ENCODE results near the gene ATP9B.

The ATP9B gene

DNA sequence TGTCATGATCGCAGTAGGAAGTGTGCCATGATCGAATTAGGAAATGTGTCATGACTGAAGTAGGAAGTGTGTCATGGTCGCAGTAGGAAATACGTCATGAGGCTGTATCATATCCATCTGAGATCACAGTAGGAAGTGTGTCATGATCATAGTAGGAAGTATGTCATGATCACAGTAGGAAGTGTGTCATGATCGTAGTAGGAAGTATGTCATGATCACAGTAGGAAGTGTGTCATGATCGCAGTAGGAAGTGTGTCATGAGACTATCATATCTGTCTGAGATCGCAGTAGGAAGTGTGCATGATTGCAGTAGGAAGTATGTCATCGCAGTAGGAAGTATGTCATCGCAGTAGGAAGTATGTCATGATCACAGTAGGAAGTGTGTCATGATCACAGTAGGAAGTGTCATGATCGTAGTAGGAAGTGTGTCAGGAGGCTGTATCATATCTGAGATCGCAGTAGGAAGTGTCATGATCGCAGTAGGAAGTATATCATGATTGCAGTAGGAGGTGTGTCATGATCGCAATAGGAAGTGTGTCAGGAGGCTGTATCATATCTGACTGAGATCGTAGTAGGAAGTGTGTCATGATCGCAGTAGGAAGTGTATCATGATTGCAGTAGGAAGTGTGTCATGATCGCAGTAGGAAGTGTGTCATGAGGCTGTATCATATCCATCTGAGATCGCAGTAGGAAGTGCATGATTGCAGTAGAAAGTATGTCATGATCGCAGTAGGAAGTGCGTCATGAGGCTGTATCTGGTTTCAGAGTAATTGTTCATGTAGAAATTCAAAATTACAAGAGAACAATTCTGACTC, 270.1 kb downstream of the ATP9B start:
- no peak overlapping the region for H3K4me3 ChIP-seq (replicated peaks; ENCODE audit: low read depth, low read length)
- DNase-seq (ENCODE audit: extremely low read depth, low read depth) = no peak
- TF ChIP-seq CTCF (IDR thresholded peaks at IDR 0.05; ENCODE audit: low read depth, low read length, missing control alignments) = no peak

DNA sequence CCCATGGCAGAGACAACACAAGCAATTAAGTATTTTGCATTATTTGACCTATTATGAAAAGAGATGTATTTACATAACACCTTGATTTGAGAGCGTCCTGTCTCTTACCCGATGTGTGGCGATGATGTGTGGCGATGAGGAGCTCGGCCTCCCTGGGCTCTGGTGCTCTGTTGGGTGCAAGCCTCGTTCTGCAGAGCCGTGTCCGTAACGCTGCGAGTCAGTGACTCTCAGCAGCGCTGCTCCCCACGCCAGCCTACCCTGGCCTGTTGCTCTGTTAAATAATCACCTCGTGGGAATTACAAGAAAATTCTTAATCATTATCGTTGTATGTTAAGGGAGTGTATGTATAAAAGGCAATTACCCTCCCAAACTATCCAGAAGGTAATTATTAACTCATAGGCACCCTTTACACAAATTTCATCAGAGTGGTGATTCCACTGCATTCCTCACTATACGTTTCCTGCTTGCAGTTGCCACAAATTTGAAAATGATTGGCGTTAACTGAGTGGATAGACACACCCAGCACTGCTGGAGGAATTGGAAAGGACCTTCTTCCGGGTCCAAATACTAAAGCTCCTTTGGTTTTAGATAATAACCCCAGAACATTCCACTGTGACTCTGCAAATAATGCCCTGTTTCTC, 274.5 kb downstream of the ATP9B start:
- H3K4me3 ChIP-seq (replicated peaks; ENCODE audit: low read depth, low read length) = no peak overlapping the region
- no peak for DNase-seq (ENCODE audit: extremely low read depth, low read depth)
- TF ChIP-seq CTCF (IDR thresholded peaks at IDR 0.05; ENCODE audit: low read depth, low read length, missing control alignments) = no peak

- DNase-seq (ENCODE audit: extremely low read depth, low read depth) = no peak
- no peak for TF ChIP-seq CTCF (IDR thresholded peaks at IDR 0.05; ENCODE audit: low read depth, low read length, missing control alignments)
- H3K4me3 ChIP-seq (replicated peaks; ENCODE audit: low read depth, low read length) = no peak overlapping the region
Measured at GRCh38 chr18:79344208-79344581, 275.0 kb downstream of the ATP9B start.

GRCh38 chr18:79345366-79345765, 276.2 kb downstream of the ATP9B start:
- no peak overlapping the region for H3K4me3 ChIP-seq (replicated peaks; ENCODE audit: low read depth, low read length)
- no peak for DNase-seq (ENCODE audit: extremely low read depth, low read depth)
- no peak for TF ChIP-seq CTCF (IDR thresholded peaks at IDR 0.05; ENCODE audit: low read depth, low read length, missing control alignments)

DNA sequence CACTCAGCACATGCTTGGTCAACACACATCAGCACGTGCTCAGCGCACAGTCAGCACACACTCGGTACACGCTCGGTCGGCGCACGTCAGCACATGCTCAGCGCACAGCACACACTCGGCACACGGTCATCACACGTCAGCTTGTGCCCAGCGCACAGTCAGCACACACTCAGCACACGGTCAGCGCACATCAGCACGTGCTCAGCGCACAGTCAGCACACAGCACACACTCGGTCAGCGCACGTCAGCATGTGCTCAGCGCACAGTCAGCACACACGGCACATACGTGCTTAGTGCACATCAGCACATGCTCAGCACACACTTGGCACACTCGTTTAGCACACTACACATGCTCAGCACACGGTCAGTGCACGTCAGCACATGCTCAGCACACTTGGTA, 276.8 kb downstream of the ATP9B start:
- no peak for TF ChIP-seq CTCF (IDR thresholded peaks at IDR 0.05; ENCODE audit: low read depth, low read length, missing control alignments)
- no peak for DNase-seq (ENCODE audit: extremely low read depth, low read depth)

GRCh38 chr18:79348066-79348465, 278.9 kb downstream of the ATP9B start:
- no peak for TF ChIP-seq CTCF (IDR thresholded peaks at IDR 0.05; ENCODE audit: low read depth, low read length, missing control alignments)
- no peak overlapping the region for H3K4me3 ChIP-seq (replicated peaks; ENCODE audit: low read depth, low read length)
- no peak for DNase-seq (ENCODE audit: extremely low read depth, low read depth)

More for the DNA sequence above, 276.8 kb downstream of the ATP9B start:
- no peak overlapping the region for H3K4me3 ChIP-seq (replicated peaks; ENCODE audit: low read depth, low read length)

Measured in HFF-Myc (cell line).